COLO668 (cell line): ENCODE results near the gene CTF1.
"Not testable (repeated sequence)": the region's sequence is repeated elsewhere in the genome, so short reads cannot be mapped to it uniquely, and the experiment has no call there.

Source experiments
- DNase-seq: peaks from one replicate; lab custom pipeline; 2025; ENCODE audit not compliant: unreplicated experiment; lab: John Stamatoyannopoulos, UW

Gene CTF1

GRCh38 chr16:30896261-30896888 is at the start of gene CTF1:
TSS of gene CTF1 (plus strand) at chr16:30896614. CDS start at chr16:30896644, 30 bp downstream.
- no peak for DNase-seq

- DNase-seq, result no peak
These were observed 49.6 kb upstream of the CTF1 start for GRCh38 chr16:30846649-30847402.

DNA sequence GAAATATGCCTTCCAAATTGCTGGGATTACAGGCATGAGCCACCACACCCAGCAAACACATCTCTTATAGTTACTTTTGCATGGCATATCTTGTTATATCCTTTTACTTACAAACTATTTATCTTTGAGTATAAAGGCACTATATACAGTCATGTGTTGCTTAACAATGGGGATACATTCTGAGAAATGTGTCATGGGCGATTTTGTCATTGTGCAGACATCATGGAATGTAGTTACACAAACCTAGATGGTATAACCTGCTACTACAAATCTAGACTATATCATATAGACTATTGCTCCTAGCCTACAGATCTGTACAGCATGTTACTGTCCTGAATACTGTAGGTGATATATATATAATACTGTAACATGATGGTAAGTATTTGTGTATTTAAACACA is 46.2 kb upstream of the CTF1 start:
- DNase-seq, result no peak

DNA sequence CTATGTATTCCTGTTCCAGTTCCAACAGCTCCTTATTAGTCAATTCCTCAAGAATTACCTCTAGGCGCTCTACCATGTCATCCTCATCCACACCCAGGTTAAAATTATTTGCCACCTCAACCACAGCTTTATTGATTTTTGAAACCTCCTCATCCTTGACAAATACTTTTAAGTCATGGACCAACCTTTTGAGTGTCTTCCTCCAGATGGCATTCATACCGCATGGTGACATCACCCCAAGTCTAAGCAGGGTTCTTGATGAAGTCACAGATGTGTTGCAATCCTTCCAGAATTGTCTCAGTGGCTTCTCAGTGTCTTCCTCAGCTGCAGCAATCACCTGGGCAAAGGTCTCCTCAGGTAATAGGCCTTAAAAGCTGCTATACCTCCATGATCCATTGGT is 42.7 kb upstream of the CTF1 start:
- no peak for DNase-seq

GRCh38 chr16:30858111-30858495 is 38.3 kb upstream of the CTF1 start:
- no peak for DNase-seq

DNA sequence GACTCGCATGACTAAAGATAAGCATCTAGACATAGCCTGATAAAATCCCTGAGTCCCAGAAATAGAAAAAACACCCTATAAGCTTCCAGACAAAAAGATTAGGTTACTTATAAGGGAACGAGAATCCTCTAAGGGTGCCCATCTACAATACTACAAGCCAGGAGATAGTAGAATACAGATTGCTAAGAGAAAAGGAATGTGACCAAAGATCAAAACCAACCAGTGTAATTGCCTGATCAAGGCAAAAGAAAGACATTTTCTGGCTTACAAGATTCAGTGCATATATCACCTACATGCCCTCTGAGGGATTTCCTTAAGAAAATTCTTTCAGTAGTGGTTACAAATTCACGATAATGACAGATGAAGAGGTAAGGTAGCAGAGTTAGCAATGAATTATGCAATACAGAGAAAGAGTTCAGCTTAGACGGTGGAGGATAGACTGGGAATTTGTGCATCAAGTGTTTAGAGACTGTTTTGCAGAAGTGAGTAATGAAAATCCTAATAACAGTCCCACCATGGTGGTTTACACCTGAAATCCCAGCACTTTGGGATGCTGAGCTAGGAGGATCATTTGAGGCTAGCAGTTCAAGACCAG is 37.5 kb upstream of the CTF1 start:
- DNase-seq, result no peak

- not testable (repeated sequence) for DNase-seq
These were observed 35.7 kb upstream of the CTF1 start for GRCh38 chr16:30860729-30861128.

DNA sequence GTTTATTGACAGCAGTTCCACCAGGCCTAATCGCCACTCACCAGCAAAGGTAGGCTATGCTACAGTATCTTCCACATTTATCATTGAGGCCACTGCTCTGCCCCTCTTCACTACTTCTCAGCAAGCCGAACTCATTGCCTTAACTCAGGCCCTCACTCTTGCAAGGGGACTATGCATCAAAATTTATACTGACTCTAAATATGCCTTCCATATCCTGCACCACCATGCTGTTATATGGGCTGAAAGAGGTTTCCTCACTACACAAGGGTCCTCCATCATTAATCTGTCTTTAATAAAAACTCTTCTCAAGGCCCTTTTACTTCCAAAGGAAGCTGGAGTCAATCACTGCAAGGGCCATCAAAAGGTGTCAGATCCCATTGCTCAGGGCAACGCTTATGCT is 33.2 kb upstream of the CTF1 start:
- not testable (repeated sequence) for DNase-seq

DNA sequence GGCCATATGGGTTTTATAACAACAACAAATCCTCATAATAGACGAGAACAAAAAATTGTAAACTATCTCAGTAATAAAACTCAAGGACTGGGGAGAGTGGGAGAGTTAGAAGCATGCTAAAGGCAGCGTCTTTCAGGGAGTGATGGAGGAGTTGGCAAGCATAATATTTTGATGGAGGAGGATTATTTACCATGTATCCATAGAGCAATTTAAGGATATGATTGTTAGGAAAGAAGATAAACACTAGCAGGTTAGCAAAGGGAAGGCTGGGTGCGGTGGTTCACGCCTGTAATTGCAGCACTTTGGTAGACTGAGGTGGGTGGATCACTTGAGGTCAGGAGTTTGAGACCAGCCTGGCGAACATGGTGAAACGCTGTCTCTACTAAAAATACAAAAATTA is 30.4 kb upstream of the CTF1 start:
- DNase-seq, result no peak

DNA sequence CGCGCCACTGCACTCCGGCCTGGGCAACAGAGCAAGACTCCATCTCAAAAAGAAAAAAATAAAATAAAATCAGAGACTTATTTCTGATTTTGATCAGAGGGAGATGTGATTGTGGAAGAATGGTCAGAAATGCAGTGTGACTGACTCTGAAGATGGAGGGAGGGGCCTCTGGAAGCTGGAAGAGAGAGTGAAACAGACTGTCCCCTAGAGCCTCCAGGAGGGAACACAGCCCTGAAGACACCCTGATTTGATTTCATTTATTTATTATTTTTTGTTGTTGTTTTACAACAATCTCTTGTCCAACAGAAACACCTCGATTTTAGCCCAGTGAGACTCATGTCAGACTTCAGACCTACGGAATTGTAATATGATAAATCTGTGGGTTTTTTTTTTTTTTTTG is 28.7 kb upstream of the CTF1 start:
- no peak for DNase-seq

DNA sequence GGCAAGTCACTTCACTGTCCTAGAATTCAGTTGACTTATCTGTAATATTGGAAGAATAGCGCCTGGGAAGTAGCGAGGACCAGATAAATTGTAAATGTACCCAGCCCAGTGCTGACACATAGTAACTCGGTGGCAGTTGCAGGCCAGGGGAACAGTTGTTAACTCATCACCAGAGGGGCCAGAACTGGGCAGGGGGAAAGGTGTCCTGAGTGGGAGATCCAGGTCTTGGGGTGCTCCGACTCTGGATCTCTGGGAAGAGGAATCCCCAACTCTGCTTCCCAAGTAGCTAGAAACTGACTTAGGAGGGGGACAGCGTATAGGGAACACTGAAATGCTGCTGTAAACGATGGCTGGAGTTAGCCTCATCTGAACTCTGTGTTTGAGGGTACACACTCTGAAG is 25.5 kb upstream of the CTF1 start:
- DNase-seq, result no peak

GRCh38 chr16:30874244-30874820 is 22.1 kb upstream of the CTF1 start:
- peak; percentile 14 for DNase-seq

GRCh38 chr16:30874821-30875717 is 21.3 kb upstream of the CTF1 start:
- peak; percentile 97 for DNase-seq

DNA sequence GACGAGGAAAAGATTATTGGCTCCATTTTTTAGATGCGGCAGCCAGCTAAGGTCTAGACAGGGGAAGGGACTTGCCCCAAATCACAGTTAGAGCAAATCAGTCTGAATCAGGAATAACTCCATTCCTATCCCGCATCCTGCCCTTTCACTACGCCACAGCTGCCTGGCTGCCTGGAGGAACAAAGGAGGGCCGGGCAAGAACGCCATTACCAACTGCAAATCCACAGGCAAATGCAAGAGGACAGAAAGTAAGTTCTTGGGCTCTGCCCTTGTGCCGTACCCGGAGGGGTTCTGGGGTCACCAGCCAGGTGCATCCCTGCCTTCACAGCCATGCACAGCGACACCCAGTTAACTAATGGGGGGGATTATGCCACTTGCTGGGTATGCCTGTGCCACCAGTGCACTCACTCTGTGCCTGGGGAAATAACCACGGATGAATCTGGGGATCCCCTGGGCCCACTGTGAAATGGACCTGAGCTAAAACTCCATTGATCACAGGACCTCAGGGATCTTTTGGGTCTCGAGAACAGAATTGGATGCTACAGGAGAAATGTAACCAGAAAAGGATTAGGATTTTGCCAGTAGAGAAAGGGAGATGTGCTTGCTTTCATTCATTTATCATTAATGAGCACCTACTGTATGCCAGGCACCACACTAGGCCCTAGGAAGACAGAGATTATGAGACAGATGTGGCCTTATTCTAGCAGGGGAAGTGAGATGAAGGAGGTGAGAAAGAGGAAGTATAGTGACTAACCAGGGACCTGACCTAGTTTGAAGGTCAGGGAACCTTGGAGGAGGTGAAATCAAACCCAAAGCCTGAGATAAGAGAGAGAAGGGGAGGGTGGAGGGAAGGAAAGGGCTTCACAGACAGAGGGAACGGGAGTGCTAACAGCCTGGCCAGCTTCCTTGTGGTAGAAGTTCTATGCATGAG is 20.3 kb upstream of the CTF1 start:
- peak; percentile 31 for DNase-seq

- peak; percentile 32 for DNase-seq
These were observed 19.5 kb upstream of the CTF1 start for GRCh38 chr16:30876867-30877266.

- DNase-seq, result no peak
These were observed 13.7 kb upstream of the CTF1 start for GRCh38 chr16:30882429-30883310.

DNA sequence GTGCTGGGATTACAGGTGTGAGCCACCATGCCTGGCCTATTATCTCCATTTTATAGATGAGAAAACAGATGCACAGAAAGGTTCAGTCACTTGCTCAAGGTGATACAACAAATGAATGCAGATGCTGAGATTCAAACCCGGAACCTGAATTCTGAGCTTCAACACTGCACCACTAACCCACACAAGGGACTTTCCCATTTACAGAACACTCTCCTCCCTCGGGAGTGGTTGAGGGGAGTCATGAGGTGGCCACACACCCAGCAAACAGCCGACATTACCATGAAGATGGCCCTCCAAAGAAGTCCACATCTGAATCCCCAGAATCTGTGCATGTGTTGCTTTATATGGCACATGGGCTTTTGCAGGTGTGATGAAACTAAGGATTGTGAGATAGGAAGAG is 11.7 kb upstream of the CTF1 start:
- no peak for DNase-seq

DNA sequence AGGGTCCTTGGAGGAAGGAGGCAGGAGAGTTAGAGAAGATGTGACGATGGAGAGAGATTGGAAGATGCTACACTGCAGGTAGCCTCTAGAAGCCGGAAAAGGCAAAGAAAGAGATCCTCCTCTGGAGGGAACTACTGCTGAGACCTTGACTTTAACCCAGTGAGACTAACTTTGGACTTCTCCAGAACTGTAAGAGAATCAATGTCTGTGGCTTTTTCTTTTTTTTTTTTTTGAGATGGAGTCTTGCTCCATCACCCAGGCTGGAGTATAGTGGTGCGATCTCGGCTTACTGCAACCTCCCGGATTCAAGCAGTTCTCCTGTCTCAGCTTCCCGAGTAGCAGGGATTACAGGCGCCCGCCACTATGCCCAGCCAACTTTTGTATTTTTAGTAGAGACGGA is 11.2 kb upstream of the CTF1 start:
- no peak for DNase-seq

DNA sequence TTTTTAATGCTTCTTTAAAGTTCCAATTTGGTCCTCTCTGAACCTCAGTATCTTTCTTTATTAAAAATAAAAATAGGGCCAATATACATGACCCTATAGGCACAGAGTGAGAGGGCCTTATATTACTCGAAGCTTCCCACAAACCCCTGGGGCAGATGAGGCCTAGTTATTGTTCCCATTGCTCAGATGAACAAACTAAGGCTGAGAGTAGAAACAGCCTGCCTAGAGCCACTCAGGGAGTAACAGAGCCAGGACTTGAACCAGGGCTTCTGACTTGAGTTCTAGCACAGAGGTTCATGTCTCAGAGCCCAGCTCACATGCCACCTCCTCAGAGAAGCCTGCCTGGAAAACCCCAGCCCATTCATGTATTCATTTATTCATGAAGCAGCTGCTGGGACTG is 10.3 kb upstream of the CTF1 start:
- DNase-seq, result no peak
